OCI-LY7 (cell line): Measurements from ENCODE around the gene HSPA4. TPM values are rescaled to one million over a fixed set of nuclear protein-coding genes. Genes with fewer than 3 reads are reported as not detected.
A peak's percentile ranks its signal among the peaks of the same experiment; 100 is the strongest.

Source experiments
- BruUV-seq: library from RNA; stranded (reverse); fragments of 400-500 nt; replicated peaks from 2 replicates; lab custom pipeline; 2021; lab: Mats Ljungman, UMichigan
- CTCF ChIA-PET: fragments of 300-600 bp; sonication (Branson Sonifier 250); formaldehyde crosslinking; loops from one replicate; lab custom pipeline; 2022; ENCODE audit warnings: antibody characterized with exemption; ENCODE audit not compliant: unreplicated experiment; lab: Charles Lee
- POLR2A ChIA-PET: fragments of 300-600 bp; sonication (Branson Sonifier 250); formaldehyde crosslinking; loops from one replicate; lab custom pipeline; 2022; ENCODE audit warnings: antibody characterized with exemption; lab: Charles Lee
- DNase-seq: peaks from one replicate; pipeline ENCODE4 v3.0.0-alpha.2; 2015; ENCODE audit warnings: low spot score
- H2AFZ ChIP-seq: fragments of 200-600 bp; sonication (generic), shearing (Covaris generic); 2 replicates; pipeline ENCODE4 v1.6.1; 2014; ENCODE audit warnings: mild to moderate bottlenecking, antibody characterized with exemption, low read length, moderate library complexity
- H3K27ac ChIP-seq: fragments of 200-600 bp; sonication (generic); 2 replicates; pipeline ENCODE4 v1.5.1; 2014; ENCODE audit warnings: mixed run types, low read depth, mild to moderate bottlenecking, moderate library complexity, low read length, inconsistent platforms; ENCODE audit not compliant: poor library complexity, severe bottlenecking
- H3K36me3 ChIP-seq: fragments of 200-600 bp; sonication (generic); 2 replicates; pipeline ENCODE4 v1.6.1; 2014; ENCODE audit warnings: mild to moderate bottlenecking, antibody characterized with exemption, low read length, moderate library complexity, mixed read lengths; ENCODE audit not compliant: insufficient read depth
- H3K4me1 ChIP-seq: fragments of 200-600 bp; sonication (generic); 2 replicates; pipeline ENCODE4 v1.5.1; 2014; ENCODE audit warnings: mild to moderate bottlenecking, low read length; ENCODE audit not compliant: insufficient read depth, poor library complexity, severe bottlenecking
- H3K4me2 ChIP-seq: fragments of 200-600 bp; sonication (generic); 2 replicates; pipeline ENCODE4 v1.6.1; 2014; ENCODE audit warnings: mild to moderate bottlenecking, low read length
- H3K4me3 ChIP-seq: fragments of 200-600 bp; sonication (generic); 2 replicates; pipeline ENCODE4 v1.5.1; 2014; ENCODE audit warnings: mild to moderate bottlenecking, low read depth, low read length; ENCODE audit not compliant: poor library complexity, severe bottlenecking
- H3K79me2 ChIP-seq: fragments of 200-600 bp; sonication (generic); 2 replicates; pipeline ENCODE4 v1.6.1; 2016; ENCODE audit warnings: low read depth, mild to moderate bottlenecking, low read length, moderate library complexity, mixed read lengths; ENCODE audit not compliant: insufficient read depth
- H3K9me2 ChIP-seq: fragments of 200-600 bp; sonication (generic); 2 replicates; pipeline ENCODE4 v1.6.1; 2016; ENCODE audit warnings: mild to moderate bottlenecking, low read length, mixed read lengths; ENCODE audit not compliant: insufficient read depth
- H3K9me3 ChIP-seq: fragments of 200-600 bp; sonication (generic); 2 replicates; pipeline ENCODE4 v1.6.1; 2014; ENCODE audit warnings: mild to moderate bottlenecking, mixed run types, low read length, mixed read lengths
- H4K20me1 ChIP-seq: fragments of 200-600 bp; sonication (generic); 2 replicates; pipeline ENCODE4 v1.6.1; 2014; ENCODE audit warnings: mild to moderate bottlenecking, antibody characterized with exemption, low read length, moderate library complexity, mixed read lengths; ENCODE audit not compliant: insufficient read depth
- EZH2phosphoT487 ChIP-seq: fragments of 200-600 bp; sonication (generic); IDR thresholded peaks from 2 replicates; pipeline ENCODE4 v1.6.1; 2018; ENCODE audit warnings: low read depth, borderline replicate concordance, mild to moderate bottlenecking, mixed run types, antibody characterized with exemption, low read length, moderate library complexity, mixed read lengths
- intact Hi-C: fragments of 100-400 bp; cut with micrococcal nuclease; formaldehyde crosslinking; loops from one replicate; pipeline ENCODE4 v1.10.0; 2022; ENCODE audit not compliant: unreplicated experiment
- total RNA-seq, 2 experiments: library from RNA; depleted of rRNA in 1 of 2; stranded (reverse); fragments of >200 nt in 1 of 2; shearing (Covaris generic) in 1 of 2; gene quantifications; 2 replicates each; pipeline ENCODE4 v1.2.3, GENCODE V29; 2014 to 2022
- TF ChIP-seq, protein P1 (sequence below): fragments of 200-600 bp; sonication (generic); conservative IDR thresholded peaks from 2 replicates; pipeline ENCODE4 v1.5.1; 2014; ENCODE audit warnings: mild to moderate bottlenecking, antibody characterized with exemption, low read length, moderate library complexity, mixed read lengths

HSPA4 gene
- total RNA-seq, 2 experiments from 2014 or later: 65.4 to 226 TPM

DNA sequence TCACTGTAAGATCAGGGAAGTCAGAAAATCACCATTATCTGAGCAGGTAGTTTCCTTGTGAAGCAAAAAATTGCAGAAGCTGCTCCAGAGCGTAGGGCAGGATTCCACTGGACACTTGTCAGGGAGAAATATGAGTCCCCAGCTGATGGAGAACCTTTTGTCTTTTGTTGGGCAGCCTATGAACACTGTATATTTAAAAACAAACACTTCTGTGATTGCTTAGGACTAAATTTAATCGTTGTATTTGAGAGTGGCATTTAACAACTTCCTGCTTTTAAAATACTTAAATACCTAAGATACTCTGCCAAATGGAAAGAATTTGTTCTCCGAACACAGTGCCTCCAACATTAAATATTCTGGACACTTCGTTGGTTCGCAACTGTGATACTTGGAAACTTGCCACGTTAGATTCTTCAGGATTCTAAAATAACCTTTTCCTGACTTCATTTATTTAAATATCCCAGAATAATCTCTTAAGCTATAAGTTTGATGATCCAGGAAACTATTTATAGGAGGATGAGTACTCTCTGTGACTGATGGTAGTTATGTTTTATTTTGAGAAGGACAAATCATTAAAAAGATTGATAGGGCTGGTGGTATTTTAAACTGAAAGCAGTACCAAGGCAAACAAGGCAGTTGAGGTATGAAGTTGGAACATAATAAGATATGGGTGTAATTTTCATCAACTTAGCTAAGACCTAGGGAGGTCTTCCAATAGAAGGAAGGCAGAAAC, 2.7 kb upstream of the HSPA4 start:
- BruUV-seq: no TSS peak
- Histone ChIP-seq H4K20me1 (peaks cover 3% of the 10 kb centered on the region; the same call in 1 of the 2 replicates), H3K79me2 (peaks cover 44% of the 10 kb centered on the region), H2AFZ (0 out of 2 replicates have a peak overlapping the region, but pooled peaks have one; percentile 5), H3K9me3 (no peaks in the 10 kb centered on the region), H3K9me2 (no peaks in the 10 kb centered on the region), H3K27ac (peak overlapping the region; percentile 97), H3K36me3 (peaks cover 18% of the 10 kb centered on the region), H3K4me2 (peak overlapping the region; percentile 93), H3K4me3 (no peak overlapping the region), H3K4me1 (peaks cover 34% of the 10 kb centered on the region)
- POLR2A ChIA-PET: interaction anchor here (0.5 to 5.9 kb wide), 6 partner anchors 11 to 55 kb away, joined by 3 to 70 read pairs (median 4); no protein-coding TSS in a partner anchor
- no peak for DNase-seq
- CTCF ChIA-PET: interaction anchor here (0.5 to 1.3 kb wide), 2 partner anchors 16 to 19 kb away, joined by 3 to 4 read pairs; no protein-coding TSS in a partner anchor
- intact Hi-C loops: no loop called here
- no peak for TF ChIP-seq EZH2phosphoT487
- TF ChIP-seq, protein P1, sequence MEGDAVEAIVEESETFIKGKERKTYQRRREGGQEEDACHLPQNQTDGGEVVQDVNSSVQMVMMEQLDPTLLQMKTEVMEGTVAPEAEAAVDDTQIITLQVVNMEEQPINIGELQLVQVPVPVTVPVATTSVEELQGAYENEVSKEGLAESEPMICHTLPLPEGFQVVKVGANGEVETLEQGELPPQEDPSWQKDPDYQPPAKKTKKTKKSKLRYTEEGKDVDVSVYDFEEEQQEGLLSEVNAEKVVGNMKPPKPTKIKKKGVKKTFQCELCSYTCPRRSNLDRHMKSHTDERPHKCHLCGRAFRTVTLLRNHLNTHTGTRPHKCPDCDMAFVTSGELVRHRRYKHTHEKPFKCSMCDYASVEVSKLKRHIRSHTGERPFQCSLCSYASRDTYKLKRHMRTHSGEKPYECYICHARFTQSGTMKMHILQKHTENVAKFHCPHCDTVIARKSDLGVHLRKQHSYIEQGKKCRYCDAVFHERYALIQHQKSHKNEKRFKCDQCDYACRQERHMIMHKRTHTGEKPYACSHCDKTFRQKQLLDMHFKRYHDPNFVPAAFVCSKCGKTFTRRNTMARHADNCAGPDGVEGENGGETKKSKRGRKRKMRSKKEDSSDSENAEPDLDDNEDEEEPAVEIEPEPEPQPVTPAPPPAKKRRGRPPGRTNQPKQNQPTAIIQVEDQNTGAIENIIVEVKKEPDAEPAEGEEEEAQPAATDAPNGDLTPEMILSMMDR: no peak

DNA sequence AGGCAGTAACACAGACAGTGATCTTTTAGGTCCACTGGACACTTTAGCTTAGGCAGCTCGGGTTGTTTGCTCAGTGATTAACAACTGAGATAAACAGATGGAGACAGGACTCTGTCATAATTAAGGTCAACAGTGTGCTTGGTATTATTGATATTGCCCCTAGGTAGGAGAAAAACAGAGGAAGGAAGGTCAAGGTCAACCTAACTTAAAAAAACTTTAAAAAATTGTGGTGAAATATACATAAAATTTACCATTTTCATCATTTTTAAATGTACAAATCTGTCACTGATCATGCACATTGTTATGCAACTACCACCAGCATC, 2.1 kb upstream of the HSPA4 start:
- no peaks in the 10 kb centered on the region for H3K9me3 ChIP-seq
- peaks cover 24% of the 10 kb centered on the region for H3K36me3 ChIP-seq
- peaks cover 38% of the 10 kb centered on the region for H3K4me1 ChIP-seq
- peak overlapping the region; percentile 97 for H3K27ac ChIP-seq
- H3K4me3 ChIP-seq: no peak overlapping the region
- peaks cover 50% of the 10 kb centered on the region for H3K79me2 ChIP-seq
- intact Hi-C loops: loop anchor here (2.0 kb wide), 2 partner anchors 55 to 87 kb away; partner anchors contain the start of gene AFF4
- peak overlapping the region; percentile 93 for H3K4me2 ChIP-seq
- POLR2A ChIA-PET: interaction anchor here (1.3 to 5.9 kb wide), 5 partner anchors 12 to 55 kb away, joined by 3 to 70 read pairs (median 4); no protein-coding TSS in a partner anchor
- no peak for DNase-seq
- BruUV-seq: no TSS peak
- peaks cover 7% of the 10 kb centered on the region for H4K20me1 ChIP-seq
- H2AFZ ChIP-seq: 0 out of 2 replicates have a peak overlapping the region, but pooled peaks have one; percentile 5
- TF ChIP-seq EZH2phosphoT487: no peak
- TF ChIP-seq, protein P1: no peak
- no peaks in the 10 kb centered on the region for H3K9me2 ChIP-seq
- CTCF ChIA-PET: no interaction called here
